ENCODE results near the gene KIF26B. TPM values are rescaled to one million over a fixed set of nuclear protein-coding genes. Genes with fewer than 3 reads are reported as not detected.

Gene KIF26B
- total RNA-seq, 1 donor from 2014 or later: 2.1 TPM

DNA sequence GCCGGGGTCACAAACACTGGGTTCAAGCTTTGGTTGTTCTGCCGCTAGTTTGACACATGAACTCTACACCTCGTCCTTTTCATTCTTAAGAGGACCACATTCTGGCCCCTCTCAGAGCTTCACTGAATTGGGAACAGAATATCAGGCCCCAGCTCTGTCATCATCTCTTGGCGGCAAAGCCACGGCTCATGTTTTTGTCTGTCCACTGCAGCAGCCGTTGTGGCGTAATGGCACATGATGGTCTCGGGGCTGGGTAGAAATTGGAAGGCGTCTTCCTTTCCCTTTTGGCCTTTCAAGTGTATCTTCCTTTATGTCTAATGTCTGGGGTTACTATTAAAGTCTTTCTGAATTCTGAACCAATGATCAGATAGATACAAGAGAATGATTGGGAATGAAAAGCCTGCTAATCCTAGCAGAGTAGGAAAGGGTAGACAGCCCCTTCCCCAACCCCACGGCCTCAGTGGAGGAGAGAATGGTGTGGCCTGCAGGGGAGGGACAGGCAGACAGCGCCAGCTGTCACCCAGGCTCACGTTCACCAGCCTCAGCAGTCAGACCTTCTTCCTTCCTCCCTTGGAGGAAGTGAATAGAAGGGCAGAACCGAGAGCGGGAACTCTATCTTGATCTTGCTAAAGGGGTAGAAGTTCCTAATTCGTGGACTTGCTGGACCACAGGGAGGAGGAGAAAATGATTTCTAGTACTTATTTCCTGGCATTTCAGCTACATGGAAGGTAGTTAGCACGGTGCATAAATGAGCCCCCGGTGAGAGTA, 498.1 kb downstream of the KIF26B start:
- no peak overlapping the region for H3K4me3 ChIP-seq (ENCODE audit: low read depth, low read length)
- DNase-seq (ENCODE audit: low read depth) (no peak), FAIRE-seq (no peak)
- no peaks in the 10 kb centered on the region for H3K27me3 ChIP-seq (ENCODE audit: control insufficient read depth, insufficient read depth, low read length)
- TF ChIP-seq, protein P1, sequence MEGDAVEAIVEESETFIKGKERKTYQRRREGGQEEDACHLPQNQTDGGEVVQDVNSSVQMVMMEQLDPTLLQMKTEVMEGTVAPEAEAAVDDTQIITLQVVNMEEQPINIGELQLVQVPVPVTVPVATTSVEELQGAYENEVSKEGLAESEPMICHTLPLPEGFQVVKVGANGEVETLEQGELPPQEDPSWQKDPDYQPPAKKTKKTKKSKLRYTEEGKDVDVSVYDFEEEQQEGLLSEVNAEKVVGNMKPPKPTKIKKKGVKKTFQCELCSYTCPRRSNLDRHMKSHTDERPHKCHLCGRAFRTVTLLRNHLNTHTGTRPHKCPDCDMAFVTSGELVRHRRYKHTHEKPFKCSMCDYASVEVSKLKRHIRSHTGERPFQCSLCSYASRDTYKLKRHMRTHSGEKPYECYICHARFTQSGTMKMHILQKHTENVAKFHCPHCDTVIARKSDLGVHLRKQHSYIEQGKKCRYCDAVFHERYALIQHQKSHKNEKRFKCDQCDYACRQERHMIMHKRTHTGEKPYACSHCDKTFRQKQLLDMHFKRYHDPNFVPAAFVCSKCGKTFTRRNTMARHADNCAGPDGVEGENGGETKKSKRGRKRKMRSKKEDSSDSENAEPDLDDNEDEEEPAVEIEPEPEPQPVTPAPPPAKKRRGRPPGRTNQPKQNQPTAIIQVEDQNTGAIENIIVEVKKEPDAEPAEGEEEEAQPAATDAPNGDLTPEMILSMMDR (IDR thresholded peaks at IDR 0.05; ENCODE audit: insufficient read depth, low read length, severe bottlenecking): no peak
- no peaks in the 10 kb centered on the region for H3K36me3 ChIP-seq (ENCODE audit: control insufficient read depth, insufficient read depth, low read length)

DNA sequence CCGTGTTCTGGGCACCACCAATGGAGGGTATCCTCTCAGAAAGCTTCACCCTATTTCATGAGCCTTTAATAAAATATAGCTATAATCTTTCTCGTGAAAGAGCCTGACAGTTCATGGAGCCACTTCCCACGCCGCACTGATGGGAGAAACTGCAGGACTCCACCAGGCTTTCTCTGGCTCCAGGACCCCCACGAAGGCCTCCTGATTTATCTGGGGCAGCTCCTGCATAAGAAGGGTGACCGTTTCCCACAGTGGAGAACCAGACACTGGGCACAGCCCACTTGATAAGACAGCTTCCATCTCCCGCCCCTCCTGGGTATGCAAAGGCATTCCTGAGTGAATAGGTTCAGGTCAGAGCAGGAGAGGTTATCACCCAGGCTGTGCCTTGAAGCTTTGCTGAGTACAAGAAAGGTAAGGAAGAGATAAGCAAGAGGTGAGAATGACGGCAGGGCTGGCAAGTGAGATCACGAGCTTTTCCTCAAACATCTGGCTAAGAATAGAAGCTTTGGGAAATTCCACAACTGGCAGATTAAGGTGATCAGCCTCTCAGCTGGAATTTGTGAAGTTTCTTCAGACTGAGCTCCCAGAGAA, 499.8 kb downstream of the KIF26B start:
- FAIRE-seq: no peak
- no peaks in the 10 kb centered on the region for H3K27me3 ChIP-seq (ENCODE audit: control insufficient read depth, insufficient read depth, low read length)
- TF ChIP-seq, protein P1 (IDR thresholded peaks at IDR 0.05; ENCODE audit: insufficient read depth, low read length, severe bottlenecking): no peak

DNA sequence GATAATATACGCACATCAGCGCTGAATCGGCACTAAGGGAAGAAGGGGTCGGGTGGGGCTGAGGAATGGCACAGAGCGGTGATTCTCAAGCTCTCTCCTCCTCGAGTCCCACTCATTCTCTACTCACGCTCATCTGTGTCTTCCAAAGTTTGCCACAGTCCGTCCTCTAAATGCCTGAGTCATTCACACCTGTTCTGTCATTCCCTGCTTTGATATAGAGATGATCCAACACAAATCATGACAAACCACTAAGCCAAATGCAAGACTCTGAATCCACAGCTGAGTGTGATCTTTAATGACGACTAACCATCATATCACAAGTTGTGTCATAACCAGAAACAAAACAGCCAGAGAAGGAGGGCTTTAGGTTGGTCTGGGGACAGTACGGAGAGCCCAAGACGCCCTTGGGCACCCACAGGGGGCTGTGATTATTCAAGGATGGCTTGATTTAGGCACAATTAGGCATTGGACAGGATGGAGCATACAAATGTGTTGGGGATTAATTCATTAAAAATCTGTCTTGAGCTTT, 501.5 kb downstream of the KIF26B start:
- no peaks in the 10 kb centered on the region for H3K27me3 ChIP-seq (ENCODE audit: control insufficient read depth, insufficient read depth, low read length)

More for the DNA sequence above, 499.8 kb downstream of the KIF26B start:
- no peak for DNase-seq (ENCODE audit: low read depth)
- no peaks in the 10 kb centered on the region for H3K36me3 ChIP-seq (ENCODE audit: control insufficient read depth, insufficient read depth, low read length)
- no peak overlapping the region for H3K4me3 ChIP-seq (ENCODE audit: low read depth, low read length)

DNA sequence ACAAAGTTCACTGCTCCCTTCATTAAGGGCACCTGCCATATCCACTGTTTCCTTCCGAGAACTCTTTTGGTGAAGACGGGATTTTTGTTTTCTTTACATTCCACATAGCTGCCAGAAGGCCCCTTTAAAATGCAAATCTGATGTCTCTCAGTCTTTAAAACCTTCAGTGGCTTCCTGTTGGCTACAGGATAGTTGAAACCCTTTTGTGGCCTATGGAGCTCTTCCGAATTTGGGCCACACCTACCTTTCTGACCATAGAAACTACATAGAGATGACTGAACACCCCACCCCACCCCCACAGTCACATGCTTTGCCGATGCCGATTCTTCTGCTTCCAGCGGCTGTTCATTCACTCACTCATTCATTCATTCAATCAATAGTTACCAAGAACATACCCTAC, 502.6 kb downstream of the KIF26B start:
- Histone ChIP-seq H3K4me3 (ENCODE audit: low read depth, low read length) (no peak overlapping the region), H3K27me3 (ENCODE audit: control insufficient read depth, insufficient read depth, low read length) (no peaks in the 10 kb centered on the region), H3K36me3 (ENCODE audit: control insufficient read depth, insufficient read depth, low read length) (no peaks in the 10 kb centered on the region)
- TF ChIP-seq, protein P1 (IDR thresholded peaks at IDR 0.05; ENCODE audit: insufficient read depth, low read length, severe bottlenecking): no peak
- FAIRE-seq: no peak
- no peak for DNase-seq (ENCODE audit: low read depth)

More for the DNA sequence above, 501.5 kb downstream of the KIF26B start:
- H3K36me3 ChIP-seq (ENCODE audit: control insufficient read depth, insufficient read depth, low read length): no peaks in the 10 kb centered on the region
- no peak overlapping the region for H3K4me3 ChIP-seq (ENCODE audit: low read depth, low read length)
- FAIRE-seq: no peak
- DNase-seq (ENCODE audit: low read depth): no peak
- TF ChIP-seq, protein P1 (IDR thresholded peaks at IDR 0.05; ENCODE audit: insufficient read depth, low read length, severe bottlenecking): no peak

DNA sequence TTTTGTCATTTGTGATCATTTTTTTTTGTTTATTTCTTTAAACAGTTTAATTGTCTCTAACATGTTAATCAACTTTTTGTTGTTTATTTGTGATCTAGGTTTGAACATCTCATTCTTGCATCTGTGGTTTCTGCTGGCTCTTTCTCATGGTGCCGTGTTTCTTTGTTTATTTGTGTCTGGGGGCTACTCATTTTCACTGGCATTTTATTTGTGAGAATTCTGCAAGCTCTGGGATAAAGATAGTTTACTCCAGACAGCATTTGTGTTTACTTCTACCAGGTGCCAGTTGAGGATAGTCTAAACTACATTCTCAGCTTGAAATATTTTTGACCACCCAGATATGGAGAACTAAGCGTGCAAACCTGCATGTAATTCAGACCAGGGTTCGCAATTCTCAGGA, 508.6 kb downstream of the KIF26B start:
- Histone ChIP-seq H3K4me3 (ENCODE audit: low read depth, low read length) (no peak overlapping the region), H3K36me3 (ENCODE audit: control insufficient read depth, insufficient read depth, low read length) (no peaks in the 10 kb centered on the region), H3K27me3 (ENCODE audit: control insufficient read depth, insufficient read depth, low read length) (no peaks in the 10 kb centered on the region)
- TF ChIP-seq, protein P1 (IDR thresholded peaks at IDR 0.05; ENCODE audit: insufficient read depth, low read length, severe bottlenecking): no peak
- DNase-seq (ENCODE audit: low read depth) (no peak), FAIRE-seq (no peak)

Data from bronchial epithelial cell (primary cell).